Right lobe of liver (tissue), 4 donors: ENCODE results near the gene RPL36AL.

ENCODE experiments used
- CTCF ChIP-seq, 4 donors: fragments of 200-600 bp in 3 of 4; fragments of 450-650 bp in 1 of 4; IDR thresholded peaks; one replicate each; pipeline versions ENCODE4 v1.5.1 to v1.8.0; 2016 to 2022; ENCODE audit warnings: antibody characterized with exemption in 4 of 4, mild to moderate bottlenecking in 2 of 4
- POLR2A ChIP-seq: fragments of 450-650 bp; IDR thresholded peaks from one replicate; pipeline ENCODE4 v1.6.1; 2017; ENCODE audit warnings: antibody characterized with exemption, mild to moderate bottlenecking
- donor health status: DM: no; HTN: no; CAD: no.
- donor health status: DM: no; HTN: no; CAD: no.
- donor health status: DM: no; HTN: yes; CAD: no.

GRCh38 chr14:49634547-49635334 lies 14.3 kb upstream of the RPL36AL start, which contains the start of gene DNAAF2:
- TF ChIP-seq CTCF (IDR thresholded peaks at IDR 0.05) (peak in 2 of 4 donors; percentile 3 to 14), POLR2A (no peak)
